ENCODE results near the gene APBB2.

Gene APBB2

GRCh38 chr4:41124916-41125548 is 89.3 kb downstream of the APBB2 start:
- no peak overlapping the region for H3K4me3 ChIP-seq
- H3K27ac ChIP-seq: peak overlapping the region in 2 of 21 experiments; percentile 10 to 42

GRCh38 chr4:41122775-41123174 is 91.6 kb downstream of the APBB2 start:
- H3K4me3 ChIP-seq: no peak overlapping the region
- H3K27ac ChIP-seq: no peak overlapping the region

GRCh38 chr4:41122309-41122708 is 92.0 kb downstream of the APBB2 start:
- Histone ChIP-seq H3K4me3 (no peak overlapping the region), H3K27ac (peak overlapping the region in 1 of 21 experiments; percentile 59)

- no peak overlapping the region for H3K4me3 ChIP-seq
- H3K27ac ChIP-seq: peak overlapping the region in 7 of 21 experiments; percentile 7 to 70 (median 30)
These were observed 92.4 kb downstream of the APBB2 start for GRCh38 chr4:41121906-41122305.

GRCh38 chr4:41120297-41121217 is 93.8 kb downstream of the APBB2 start:
- peak overlapping the region in 1 of 7 experiments; percentile 14 for H3K4me3 ChIP-seq
- peak overlapping the region in 17 of 21 experiments; percentile 1 to 76 (median 55) for H3K27ac ChIP-seq

- Histone ChIP-seq H3K27ac (peak overlapping the region in 17 of 21 experiments; percentile 1 to 76 (median 55)), H3K4me3 (peak overlapping the region in 1 of 7 experiments; percentile 14)
These were observed 94.5 kb downstream of the APBB2 start for GRCh38 chr4:41119867-41120295.

GRCh38 chr4:41111791-41112190 is 102.6 kb downstream of the APBB2 start:
- Histone ChIP-seq H3K27ac (no peak overlapping the region), H3K4me3 (no peak overlapping the region)

GRCh38 chr4:41110050-41110449 is 104.3 kb downstream of the APBB2 start:
- Histone ChIP-seq H3K27ac (no peak overlapping the region), H3K4me3 (no peak overlapping the region)

GRCh38 chr4:41108481-41108880 is 105.9 kb downstream of the APBB2 start:
- Histone ChIP-seq H3K27ac (no peak overlapping the region), H3K4me3 (no peak overlapping the region)

GRCh38 chr4:41106694-41107419 is 107.5 kb downstream of the APBB2 start:
- H3K4me3 ChIP-seq: no peak overlapping the region
- no peak overlapping the region for H3K27ac ChIP-seq

GRCh38 chr4:41106081-41106480 is 108.3 kb downstream of the APBB2 start:
- H3K27ac ChIP-seq: no peak overlapping the region

GRCh38 chr4:41104155-41104554 is 110.2 kb downstream of the APBB2 start:
- H3K27ac ChIP-seq: no peak overlapping the region
- no peak overlapping the region for H3K4me3 ChIP-seq

More at GRCh38 chr4:41106081-41106480, 108.3 kb downstream of the APBB2 start:
- no peak overlapping the region for H3K4me3 ChIP-seq

- Histone ChIP-seq H3K27ac (no peak overlapping the region), H3K4me3 (no peak overlapping the region)
These were observed 110.7 kb downstream of the APBB2 start for GRCh38 chr4:41103657-41104056.

GRCh38 chr4:41102414-41103092 is 111.8 kb downstream of the APBB2 start:
- H3K4me3 ChIP-seq: no peak overlapping the region
- no peak overlapping the region for H3K27ac ChIP-seq

- Histone ChIP-seq H3K4me3 (no peak overlapping the region), H3K27ac (no peak overlapping the region)
These were observed 116.0 kb downstream of the APBB2 start for GRCh38 chr4:41098093-41099048.

GRCh38 chr4:41095973-41096372 is 118.4 kb downstream of the APBB2 start:
- Histone ChIP-seq H3K27ac (no peak overlapping the region), H3K4me3 (no peak overlapping the region)

GRCh38 chr4:41095192-41095872 is 119.0 kb downstream of the APBB2 start:
- no peak overlapping the region for H3K4me3 ChIP-seq
- no peak overlapping the region for H3K27ac ChIP-seq

- no peak overlapping the region for H3K4me3 ChIP-seq
- H3K27ac ChIP-seq: no peak overlapping the region
These were observed 122.2 kb downstream of the APBB2 start for GRCh38 chr4:41092128-41092527.

All from skin epidermis (tissue), 12 donors.